Glomerular endothelial cell (primary cell): Measurements from ENCODE around the gene H2BK1. TPM values are rescaled to one million over a fixed set of nuclear protein-coding genes. Genes with fewer than 3 reads are reported as not detected.

Source experiments
- DNase-seq: peaks from one replicate; pipeline ENCODE4 v3.0.0-alpha.2; 2011; ENCODE audit warnings: low read depth, low spot score; ENCODE audit errors: extremely low read depth
- total RNA-seq: library from RNA; depleted of rRNA; stranded (reverse); fragments of >200 nt; gene quantifications from 2 replicates; pipeline ENCODE4 v1.2.3, GENCODE V29; 2015

H2BK1 gene
- not detected in 2 replicates for total RNA-seq

GRCh38 chr7:151210087-151210854 is at the start of gene H2BK1:
TSS of gene H2BK1 (minus strand) at chr7:151210488. CDS start at chr7:151210318, 170 bp downstream.
- DNase-seq, result no peak

GRCh38 chr7:151257990-151258389 is 47.7 kb upstream of the H2BK1 start:
- DNase-seq, result no peak

GRCh38 chr7:151256410-151257045 is 46.2 kb upstream of the H2BK1 start:
- DNase-seq, result no peak

GRCh38 chr7:151255390-151255789 is 45.1 kb upstream of the H2BK1 start:
- DNase-seq, result no peak

DNA sequence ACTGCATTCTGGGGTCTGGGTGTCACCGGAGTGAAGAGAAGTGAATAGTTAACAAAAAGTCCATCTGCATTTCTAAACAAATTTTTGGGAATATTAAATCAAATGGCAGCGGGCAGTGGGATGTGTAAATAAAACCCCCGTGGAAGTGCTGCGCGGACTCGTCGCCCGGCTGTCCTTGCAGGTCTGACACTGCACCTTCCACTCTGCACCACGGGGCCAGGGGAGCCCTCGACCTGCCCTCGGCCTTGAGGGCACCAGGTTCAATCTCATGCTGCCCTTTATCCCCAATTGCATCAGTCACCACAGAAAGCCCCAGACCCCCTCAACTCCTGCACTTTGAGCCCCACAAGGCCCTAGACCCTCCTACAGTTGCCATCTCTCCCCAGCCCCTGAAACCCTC is 44.6 kb upstream of the H2BK1 start:
- DNase-seq, result no peak

DNA sequence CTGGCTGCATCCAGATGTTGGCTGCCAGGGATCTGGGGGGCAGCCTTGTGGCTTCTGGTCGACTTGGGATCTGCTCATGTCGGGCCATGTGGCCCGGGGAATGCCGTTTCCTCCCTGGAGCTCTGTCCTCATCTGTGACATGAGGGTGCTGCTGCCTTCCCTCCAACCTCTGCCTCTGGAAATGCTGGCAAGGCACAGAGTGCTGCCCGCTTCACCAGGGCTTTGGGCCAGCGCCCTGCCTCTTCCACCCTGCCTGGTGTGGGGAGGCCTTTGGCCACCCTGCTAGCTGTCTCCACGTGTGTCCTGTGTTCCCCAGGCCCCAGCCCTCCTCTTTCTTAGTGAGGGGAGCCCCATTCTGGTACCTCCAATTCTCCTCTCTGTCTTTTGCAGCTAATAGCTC is 44.0 kb upstream of the H2BK1 start:
- DNase-seq, result no peak

DNA sequence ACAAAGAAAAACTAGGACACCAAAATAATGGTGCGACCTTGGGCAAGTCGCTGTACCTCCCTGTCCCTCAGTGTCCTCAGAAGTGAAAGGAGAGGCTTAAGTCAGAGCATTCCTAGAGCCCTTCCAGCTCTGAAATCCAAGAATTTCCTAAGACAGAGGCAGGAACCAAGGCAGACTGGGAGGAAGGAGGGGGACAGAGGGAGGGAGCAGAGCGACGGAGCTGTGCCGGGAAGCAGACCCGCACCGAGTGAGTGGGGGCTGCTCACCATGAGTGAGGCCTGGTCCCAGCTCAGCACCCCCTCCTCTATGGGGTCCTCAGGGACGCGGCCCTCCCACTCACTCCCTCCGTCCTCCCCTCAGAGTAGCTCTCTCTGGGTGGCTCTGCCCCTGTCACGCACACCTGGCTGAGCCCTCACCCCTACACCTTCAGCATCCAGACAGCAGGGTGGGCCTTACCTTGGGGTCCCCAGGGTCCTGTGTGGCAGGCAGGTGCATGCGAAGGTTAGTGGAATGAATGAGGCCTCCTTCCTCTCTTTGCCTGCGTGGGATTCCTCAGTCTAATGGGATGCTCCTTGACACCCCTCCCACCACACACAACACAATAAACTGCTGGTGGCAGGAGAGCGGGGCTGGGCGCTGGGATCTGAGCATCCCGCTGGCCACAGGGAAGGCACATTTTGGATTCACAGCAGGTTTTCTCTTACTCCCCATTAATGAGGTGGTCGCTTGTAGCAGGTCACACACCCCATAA is 42.8 kb upstream of the H2BK1 start:
- DNase-seq, result no peak

DNA sequence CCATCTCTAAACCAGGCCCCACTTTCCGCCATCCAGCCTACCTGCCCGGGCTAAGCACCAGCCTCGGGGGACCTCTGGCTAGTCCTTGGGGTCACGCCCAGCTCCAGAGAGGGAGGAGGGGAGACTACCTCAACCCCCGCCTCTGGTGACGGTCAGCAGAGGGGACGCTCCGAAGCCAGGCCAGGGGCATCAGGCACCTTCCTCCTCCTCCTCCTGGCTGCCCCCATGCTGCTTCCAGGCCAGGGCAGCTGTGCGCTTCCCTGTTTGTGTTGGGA is 42.2 kb upstream of the H2BK1 start:
- no peak for DNase-seq

DNA sequence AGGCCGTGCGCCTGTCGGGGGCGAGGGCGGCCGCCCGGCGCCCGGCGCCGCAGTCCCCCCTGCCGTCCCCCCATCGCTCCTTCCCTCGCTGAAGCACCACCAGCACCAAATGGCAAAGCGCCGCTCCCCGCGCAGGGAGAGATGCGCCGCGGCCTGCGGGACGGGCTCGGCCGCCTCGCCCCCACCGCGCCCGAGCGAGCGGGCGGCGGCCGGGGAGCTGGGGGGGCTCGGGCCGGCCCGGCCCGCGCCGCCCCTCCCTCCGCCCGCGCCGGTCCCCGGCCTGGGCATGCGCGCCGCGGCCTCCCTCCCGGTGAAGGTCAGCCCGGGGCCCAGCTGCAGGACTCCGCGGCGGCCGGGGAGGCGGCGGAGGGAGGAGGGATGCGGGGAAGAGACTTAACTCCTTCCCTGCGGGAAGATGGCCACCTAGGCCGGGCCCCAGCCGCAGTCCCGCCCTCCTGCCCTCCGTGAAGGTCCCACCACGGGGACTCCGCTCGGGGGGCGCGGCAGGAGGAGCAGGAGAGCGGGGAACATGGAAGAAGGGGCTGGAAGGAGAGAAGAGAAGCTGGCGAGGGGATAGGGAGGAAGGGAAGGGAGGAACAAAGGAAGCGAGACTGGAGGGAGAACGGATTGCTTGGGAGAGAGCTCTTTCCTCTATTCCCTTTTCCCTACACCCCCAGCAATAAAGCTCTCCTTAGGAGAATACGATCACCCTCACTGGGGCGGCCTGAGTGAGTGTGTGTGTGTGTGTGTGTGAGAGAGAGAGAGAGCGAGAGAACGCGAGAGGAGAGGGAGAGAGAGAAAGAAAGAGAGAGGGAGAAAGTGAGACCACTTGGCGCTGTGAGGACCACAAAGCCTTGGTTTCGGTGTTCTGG is 41.6 kb upstream of the H2BK1 start:
- no peak for DNase-seq

GRCh38 chr7:151251328-151251688 is 41.0 kb upstream of the H2BK1 start:
- DNase-seq, result no peak

DNA sequence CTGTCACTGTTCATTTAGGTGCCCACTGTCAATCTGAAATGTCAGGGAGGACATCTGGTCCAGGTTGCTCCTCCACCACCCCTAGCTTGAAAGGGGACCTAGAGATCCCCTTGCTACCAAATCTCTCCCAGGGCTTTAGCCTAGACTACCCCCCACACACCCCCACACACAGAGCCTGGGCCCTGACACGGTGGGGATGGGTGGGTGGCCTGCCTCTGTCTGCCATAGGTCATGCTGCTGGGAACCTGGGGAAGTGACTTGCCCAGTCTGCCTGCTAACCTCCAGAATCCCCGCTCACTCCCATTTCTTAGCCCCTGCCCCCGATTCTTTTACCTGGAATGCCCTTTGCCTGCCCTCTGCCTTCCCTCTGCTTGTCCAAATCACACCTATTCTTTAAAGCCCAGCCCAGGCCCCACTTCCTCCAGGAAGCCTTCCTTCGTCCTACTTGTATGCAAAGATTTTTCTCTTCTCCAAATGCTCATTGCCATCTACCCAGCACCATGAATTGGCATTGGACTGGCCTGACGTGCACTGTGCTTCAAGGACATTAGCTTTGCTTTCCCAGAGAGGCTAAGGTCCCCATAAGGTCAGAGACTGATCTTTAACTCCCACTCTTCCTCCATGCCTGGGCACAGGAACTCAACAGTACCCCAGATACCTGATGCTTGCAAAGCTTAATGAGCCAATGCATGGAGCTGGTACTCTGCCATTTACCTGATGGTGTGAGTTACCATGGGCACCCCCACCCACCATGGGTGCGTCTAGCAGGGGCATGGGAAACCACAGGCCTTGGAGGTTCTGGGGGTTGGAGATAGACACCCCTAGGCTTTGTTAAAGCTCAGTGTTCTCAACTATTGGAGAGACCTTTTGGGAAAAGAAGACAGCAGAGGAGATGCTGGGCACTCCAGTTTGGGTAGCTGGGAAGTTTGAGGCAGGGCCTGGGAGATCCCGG is 40.2 kb upstream of the H2BK1 start:
- DNase-seq, result no peak

DNA sequence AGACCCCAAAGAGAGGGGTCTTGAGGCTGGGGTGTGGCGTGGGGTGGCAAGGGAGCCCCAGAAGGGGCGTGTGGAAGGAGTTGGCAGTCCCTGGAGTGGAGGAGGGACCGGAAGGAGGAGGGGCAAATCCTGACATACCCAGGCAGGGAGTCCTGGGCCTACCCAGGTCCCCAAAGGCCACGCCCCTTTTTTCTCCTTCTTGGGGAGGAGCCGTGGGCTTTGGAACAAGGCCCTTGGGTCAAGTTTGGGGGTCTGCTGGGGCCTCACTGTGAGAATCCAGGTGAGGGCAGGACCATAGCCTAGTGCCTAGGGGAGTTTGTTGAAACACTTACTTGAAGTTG is 39.4 kb upstream of the H2BK1 start:
- DNase-seq, result no peak

DNA sequence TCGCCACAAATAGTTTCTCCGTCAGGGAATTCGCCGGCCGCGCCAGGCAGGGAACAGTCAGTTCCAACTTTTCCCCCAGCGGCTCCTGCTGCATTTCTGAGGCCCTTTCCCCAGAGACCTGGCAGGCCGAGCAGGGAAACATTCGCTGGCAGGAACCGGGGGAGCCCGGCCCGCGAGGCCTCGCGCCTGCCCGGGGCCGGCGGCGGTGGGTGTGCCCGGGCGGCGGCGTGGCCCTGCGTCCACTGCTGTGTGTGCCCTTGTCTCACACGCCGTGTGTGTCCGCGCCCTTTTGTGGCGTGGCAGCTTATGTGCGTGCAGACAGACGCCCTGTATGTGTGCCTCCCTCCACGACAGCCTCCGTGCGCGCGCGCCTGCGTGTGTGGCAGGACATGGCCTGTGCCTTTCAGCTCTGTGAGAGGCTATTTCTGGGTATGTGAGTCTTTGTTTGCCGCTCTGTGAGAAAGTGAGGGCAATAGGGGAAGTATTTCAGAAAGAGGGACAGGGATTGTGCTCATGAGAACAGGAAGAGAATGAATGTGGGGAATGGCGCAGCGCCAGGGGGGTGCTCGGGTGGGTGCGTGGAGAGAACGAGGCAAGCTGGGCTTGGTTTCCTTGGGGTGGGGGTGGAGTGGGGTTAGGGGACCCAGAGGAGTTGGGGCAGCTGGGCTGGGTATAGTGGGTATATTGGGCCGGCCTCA is 38.9 kb upstream of the H2BK1 start:
- DNase-seq, result no peak

DNA sequence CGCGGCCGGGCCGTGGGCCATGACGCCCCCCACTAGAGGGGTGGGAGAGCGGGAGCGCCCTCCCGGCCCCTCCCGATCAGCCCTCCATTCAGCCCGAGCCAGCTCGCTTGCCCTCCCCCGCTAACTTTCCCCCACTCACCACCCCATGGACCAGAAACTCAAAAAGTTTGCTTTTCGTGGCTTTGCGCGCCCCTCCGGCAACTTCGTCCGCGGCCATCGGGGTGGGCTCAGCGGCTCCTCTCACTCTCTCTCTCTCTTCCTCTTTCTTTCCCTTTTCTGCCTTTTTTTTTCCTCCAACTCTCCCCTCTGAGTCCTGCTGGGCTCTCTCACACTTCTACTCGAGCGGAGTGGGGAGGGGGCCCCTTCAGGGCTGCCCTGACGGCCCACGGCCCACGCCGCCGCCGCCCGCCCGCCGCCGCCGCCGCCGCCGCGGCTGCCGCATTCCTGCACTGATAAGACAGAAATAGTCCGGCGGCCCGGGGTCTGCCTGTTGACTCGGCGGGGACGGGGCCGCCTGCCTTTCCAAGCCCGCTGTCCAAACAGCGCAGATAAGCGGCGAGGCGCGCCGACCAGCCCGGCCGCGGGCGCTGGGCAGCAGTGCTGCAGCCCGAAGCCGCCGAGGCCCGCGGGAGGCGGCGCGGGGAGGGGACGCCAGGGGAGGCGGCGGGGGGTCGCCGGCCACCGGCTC is 38.2 kb upstream of the H2BK1 start, which contains the start of gene SMARCD3:
Gene SMARCD3 (minus strand): TSS at position 349 of the 688 bp plus-strand sequence. CDS start 132 bp downstream, at position 217.
- DNase-seq, result no peak

GRCh38 chr7:151247611-151248345 is 37.5 kb upstream of the H2BK1 start:
- DNase-seq, result no peak

DNA sequence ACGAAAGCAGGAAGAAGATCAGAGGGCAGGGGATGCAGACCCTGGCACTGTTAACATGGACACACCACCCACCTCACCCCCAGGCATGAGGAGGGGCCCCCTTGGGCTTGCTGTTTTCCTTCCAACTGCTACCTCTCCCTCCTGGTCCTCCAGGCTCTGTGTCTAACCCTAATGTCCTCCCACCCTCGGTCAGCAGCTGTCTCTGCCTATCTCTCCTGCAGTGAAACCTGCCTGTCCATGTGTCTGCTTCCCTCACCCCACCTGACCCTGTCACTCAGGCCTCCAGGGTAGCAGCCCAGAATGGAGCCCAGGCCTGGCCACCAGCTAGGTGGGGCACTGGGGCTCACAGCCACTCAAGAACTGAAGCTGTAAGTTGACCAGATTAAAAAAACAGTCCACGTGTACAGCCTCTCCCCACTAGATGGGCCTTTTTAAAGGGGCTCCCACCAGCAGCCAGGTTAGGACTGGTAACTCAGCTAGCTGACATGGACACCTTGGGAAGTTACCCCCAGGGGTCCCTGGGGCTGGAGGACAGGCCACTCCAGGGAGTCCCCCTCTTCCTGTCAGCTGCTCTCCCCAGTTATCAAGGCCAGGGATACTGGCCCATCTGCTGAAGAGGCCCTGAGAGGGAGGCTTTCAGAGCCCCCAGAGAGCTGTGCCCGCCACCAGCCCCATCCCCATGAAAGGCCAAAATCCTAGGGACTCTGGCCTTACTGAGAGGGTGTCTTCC is 36.7 kb upstream of the H2BK1 start:
- no peak for DNase-seq

DNA sequence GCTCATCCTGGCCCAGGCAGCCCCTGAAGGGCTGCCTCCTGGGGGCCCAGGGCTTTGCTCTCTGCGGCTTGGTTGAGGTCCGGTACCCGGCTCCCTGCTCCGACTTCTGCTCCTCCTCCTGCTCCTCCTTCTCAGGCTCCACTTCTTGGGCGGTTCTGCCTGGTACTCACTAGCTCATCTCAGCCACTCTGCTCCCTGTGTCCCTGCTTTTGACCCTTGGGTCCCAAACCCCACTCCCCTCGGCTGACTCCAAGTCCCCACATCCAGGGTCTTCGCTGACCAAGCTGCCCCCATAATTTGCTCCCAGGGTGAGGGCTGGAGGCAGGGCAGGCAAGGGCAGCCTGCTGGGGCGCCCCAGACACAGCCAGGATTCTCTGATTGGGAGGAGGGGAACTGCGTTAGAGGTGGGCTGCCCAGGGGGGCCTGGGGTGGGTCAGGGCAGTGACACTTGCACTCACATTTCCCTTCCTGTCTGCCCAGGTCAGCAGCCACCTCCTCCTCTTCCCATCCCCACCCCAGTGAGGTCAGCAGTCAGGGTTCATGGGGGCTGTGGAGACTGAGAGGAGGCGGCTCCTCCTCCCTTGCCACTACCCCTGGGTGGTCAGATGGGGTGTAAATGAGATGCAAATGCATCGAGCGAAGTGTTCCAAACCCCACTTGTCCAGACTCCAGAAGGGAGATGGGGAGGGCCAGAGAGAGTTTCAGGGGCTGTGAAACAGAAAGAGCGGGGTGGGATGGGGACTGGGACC is 36.0 kb upstream of the H2BK1 start:
- DNase-seq, result no peak
